NCI-H2081 (cell line): ENCODE data around the gene KIF13A.
A peak's percentile ranks its signal among the peaks of the same experiment; 100 is the strongest.

Source experiments
- DNase-seq, 2 experiments: peaks; one replicate each; lab custom pipeline; 2025; lab: John Stamatoyannopoulos, UW

Gene KIF13A

DNA sequence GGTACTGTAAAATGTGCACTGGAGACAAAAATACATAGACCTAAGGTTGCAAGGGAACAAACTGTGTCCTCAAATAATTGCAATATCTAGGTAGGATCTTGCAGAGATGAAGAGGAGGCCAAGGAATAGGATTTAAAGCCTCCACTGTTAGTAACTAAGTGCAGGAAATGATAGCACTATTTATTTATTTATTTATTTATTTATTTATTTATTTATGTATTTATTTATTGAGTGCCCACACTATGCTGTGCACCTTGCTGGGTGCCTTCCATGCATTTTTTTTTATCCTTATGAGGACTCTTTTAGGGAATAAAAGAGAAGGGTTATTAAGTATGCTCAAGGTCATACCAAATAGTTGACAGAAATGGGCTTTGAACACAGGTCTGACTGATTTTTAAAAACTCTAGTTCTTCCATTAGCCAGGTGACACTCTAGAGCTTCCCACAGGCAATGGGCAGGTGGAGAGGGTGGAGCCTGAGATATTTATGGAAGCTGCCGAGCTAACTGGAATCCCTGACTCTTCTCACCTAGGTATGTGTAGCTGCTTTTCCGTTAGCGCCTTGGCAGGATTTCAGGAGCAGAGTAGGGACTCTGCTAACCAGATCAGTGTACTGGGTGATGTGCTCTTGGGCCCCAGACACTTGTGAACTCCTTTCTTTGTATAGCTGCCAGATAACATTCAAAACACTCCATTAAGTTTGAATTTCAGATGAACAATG, 268.0 kb downstream of the KIF13A start:
- peak; percentile 2 to 33 for DNase-seq

DNA sequence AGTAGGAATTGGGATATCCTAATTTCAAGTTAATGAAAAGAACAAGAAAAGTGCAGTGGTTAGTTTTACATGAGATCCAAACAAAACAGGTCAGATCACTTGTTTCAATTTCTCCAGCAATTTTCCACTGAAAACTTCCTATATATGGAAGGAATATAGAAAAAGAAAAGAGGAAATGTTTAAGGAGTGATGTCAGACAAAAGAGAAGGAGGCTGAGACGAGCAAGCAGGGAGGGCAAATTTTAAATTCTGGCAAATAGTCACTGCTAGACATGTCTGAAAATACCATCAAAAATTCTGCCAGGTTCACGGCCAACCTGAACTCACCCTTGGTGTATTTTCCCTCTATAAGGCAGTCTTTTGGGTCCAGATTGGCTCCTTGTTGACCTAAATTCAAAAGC, 271.2 kb downstream of the KIF13A start:
- DNase-seq, result no peak

DNA sequence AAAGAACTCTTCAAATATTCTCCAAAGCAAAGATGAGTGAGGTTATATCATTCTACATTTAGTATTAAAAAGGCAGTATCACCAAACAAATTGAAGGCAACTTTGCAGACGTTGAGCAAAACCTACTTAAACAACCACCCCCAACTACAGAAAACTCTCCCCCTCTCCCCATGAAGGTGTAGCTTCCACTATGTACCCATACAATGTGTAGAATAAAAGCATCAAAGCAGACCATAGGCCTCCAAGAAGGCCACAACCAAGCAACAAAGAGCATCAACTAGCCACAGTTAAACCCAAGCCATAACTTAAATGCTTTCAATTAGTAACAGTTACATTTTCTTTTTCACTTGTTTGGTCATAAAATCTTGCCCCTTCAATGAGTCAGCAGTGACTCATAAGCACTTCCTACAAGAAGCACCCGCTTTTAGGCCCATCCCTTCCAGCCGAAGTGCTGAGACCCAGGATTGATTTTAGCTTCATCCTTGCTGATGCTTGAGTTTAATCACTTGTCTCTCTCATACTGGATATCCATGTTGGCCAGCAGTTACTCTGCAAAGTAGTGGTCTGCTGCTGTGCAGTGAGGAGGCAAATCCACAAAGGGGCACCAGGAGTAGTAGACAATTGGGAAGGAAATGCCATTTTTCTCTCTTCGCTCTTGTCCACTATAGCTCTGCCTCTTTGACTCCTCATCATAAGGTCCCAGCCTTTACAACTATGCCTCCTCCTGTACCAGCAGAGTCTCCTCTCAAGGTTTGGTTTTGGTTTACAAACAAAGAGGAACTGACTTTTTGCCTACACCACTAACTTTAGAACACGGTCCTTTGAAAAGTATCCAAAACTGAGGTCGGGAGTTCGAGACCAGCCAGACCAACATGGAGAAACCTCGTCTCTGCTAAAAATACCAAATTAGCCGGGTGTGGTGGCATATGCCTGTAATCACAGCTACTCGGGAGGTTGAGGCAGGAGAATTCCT, 272.3 kb downstream of the KIF13A start:
- no peak for DNase-seq

GRCh38 chr6:17714177-17714576, 273.3 kb downstream of the KIF13A start:
- DNase-seq, result no peak

- no peak for DNase-seq
Observed at GRCh38 chr6:17712576-17712975, 274.9 kb downstream of the KIF13A start.

DNA sequence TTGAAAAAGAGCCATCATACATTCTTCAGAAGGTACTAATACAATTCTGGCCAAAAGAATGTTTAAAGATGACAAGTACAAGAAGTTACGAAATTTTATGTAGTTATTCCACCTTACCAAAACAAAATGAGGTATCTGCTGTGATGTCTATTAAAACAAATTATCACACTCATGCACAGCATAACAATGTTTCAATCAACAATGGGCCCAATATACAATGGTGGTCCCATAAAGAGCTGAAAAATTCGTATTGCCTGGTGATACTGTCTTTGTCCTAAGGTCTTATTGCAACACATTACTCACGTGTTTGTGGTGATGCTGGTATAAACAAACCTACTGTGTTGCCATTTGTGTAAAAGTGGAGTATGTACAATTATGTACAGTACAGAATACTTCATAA, 277.1 kb downstream of the KIF13A start:
- DNase-seq, result no peak

DNA sequence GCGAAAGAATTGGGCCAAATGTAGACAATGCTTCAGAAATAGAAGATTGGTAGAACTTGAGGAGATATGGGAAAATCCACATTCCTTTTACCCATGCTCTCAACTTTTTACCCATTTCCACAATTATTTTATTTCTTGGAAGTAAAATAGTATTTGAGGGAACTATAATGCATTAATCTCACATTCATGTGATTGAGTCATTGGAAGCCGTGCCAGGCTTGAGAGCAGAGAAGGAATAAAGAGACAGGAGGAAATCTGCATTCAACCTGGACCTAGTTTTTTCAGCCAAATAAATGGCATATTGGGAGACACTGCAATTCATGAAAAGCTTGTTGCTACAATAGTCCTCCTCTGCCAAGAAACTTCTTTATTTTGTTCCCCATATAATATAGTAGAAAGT, 278.0 kb downstream of the KIF13A start:
- no peak for DNase-seq
